ENCODE measurements around the gene CRISPLD2. TPM values are rescaled to one million over a fixed set of nuclear protein-coding genes. Genes with fewer than 3 reads are reported as not detected.

CRISPLD2 gene
- total and polyA plus RNA-seq, 9 of the 15 experiments (the other 6 are each of a cell fraction or from before 2014, with no cell fraction given) = 0.03 to 0.24 (median 0.04) TPM; not detected in 4

GRCh38 chr16:84913315-84913714 is 93.5 kb downstream of the CRISPLD2 start (continued):
- no peak for TF ChIP-seq KDM1A (IDR thresholded peaks at IDR 0.05)
- TF ChIP-seq CREBBP (IDR thresholded peaks at IDR 0.05; ENCODE audit: low read depth, low read length) = no peak
- no peak for TF ChIP-seq CHD2 (IDR thresholded peaks at IDR 0.05; ENCODE audit: low read depth, low read length)
- no peak for TF ChIP-seq SIN3A (IDR thresholded peaks at IDR 0.05; ENCODE audit: borderline replicate concordance in 2 of 2, control insufficient read depth in 1 of 2, low read depth in 2 of 2, low read length in 2 of 2)
- no peak for TF ChIP-seq POLR2H (tag; IDR thresholded peaks at IDR 0.05; ENCODE audit: low read depth)
- no peak for TF ChIP-seq ZNF589 (CRISPR knock-in tag; IDR thresholded peaks at IDR 0.05; ENCODE audit: low read depth)
- no peak for TF ChIP-seq KLF13 (tag; IDR thresholded peaks at IDR 0.05; ENCODE audit: borderline replicate concordance, low read depth)
- no peak for TF ChIP-seq TFAM (CRISPR knock-in tag; conservative IDR thresholded peaks at IDR 0.05)
- TF ChIP-seq, protein P1, sequence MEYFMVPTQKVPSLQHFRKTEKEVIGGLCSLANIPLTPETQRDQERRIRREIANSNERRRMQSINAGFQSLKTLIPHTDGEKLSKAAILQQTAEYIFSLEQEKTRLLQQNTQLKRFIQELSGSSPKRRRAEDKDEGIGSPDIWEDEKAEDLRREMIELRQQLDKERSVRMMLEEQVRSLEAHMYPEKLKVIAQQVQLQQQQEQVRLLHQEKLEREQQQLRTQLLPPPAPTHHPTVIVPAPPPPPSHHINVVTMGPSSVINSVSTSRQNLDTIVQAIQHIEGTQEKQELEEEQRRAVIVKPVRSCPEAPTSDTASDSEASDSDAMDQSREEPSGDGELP (CRISPR knock-in tag; IDR thresholded peaks at IDR 0.05; ENCODE audit: borderline replicate concordance) = peak; percentile 51; the same call in 1 of the 2 replicates
- TF ChIP-seq NR0B1 (IDR thresholded peaks at IDR 0.05; ENCODE audit: partially characterized antibody) = no peak
- TF ChIP-seq CEBPB (tag; IDR thresholded peaks at IDR 0.05) = peak; percentile 69
- TF ChIP-seq HMG20B (CRISPR knock-in tag; IDR thresholded peaks at IDR 0.05) = no peak
- TF ChIP-seq ELK1 (CRISPR knock-in tag; IDR thresholded peaks at IDR 0.05) = no peak
- TF ChIP-seq, protein P2, sequence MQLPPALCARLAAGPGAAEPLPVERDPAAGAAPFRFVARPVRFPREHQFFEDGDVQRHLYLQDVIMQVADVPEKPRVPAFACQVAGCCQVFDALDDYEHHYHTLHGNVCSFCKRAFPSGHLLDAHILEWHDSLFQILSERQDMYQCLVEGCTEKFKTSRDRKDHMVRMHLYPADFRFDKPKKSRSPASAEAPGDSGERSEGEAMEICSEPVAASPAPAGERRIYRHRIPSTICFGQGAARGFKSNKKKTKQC (CRISPR knock-in tag; IDR thresholded peaks at IDR 0.05) = no peak
- no peak for TF ChIP-seq PCBP2 (IDR thresholded peaks at IDR 0.05; ENCODE audit: low read depth, low read length, poor library complexity, severe bottlenecking)
- TF ChIP-seq ARNT (IDR thresholded peaks at IDR 0.05) = no peak
- TF ChIP-seq PHF8 (IDR thresholded peaks at IDR 0.05; ENCODE audit: borderline replicate concordance, low read length) = no peak
- peak; percentile 85 for TF ChIP-seq TCF3 (CRISPR knock-in tag; IDR thresholded peaks at IDR 0.05)
- no peak for TF ChIP-seq SRSF9 (IDR thresholded peaks at IDR 0.05; ENCODE audit: borderline replicate concordance, low read depth, low read length)
- no peak for TF ChIP-seq EGR1 (conservative IDR thresholded peaks at IDR 0.05)
- no peak for TF ChIP-seq MCM5 (IDR thresholded peaks at IDR 0.05; ENCODE audit: low read depth)
- no peak for TF ChIP-seq E2F6 (IDR thresholded peaks at IDR 0.05; ENCODE audit: borderline replicate concordance in 1 of 2, extremely low read depth in 1 of 2, insufficient read depth in 1 of 2, insufficient read length in 1 of 2, low read depth in 1 of 2, low read length in 1 of 2, poor library complexity in 1 of 2, severe bottlenecking in 1 of 2)
- TF ChIP-seq MYC (IDR thresholded peaks at IDR 0.05; ENCODE audit: low read depth, low read length) = no peak
- TF ChIP-seq MYC (CRISPR knock-in tag; IDR thresholded peaks at IDR 0.05; ENCODE audit: borderline replicate concordance, low read depth) = no peak
